ENCODE data around the gene ADIG.

GRCh38 chr20:38559764-38560163, 21.2 kb upstream of the ADIG start:
- TF ChIP-seq CTCF (conservative IDR thresholded peaks at IDR 0.05 in 1 of 2, IDR thresholded peaks at IDR 0.05 in 1 of 2; ENCODE audit: low read depth in 1 of 2, low read length in 2 of 2) (no peak), EZH2 (IDR thresholded peaks at IDR 0.05; ENCODE audit: low read length, missing control alignments) (no peak)

All from fibroblast of lung (primary cell).